CD1c-positive myeloid dendritic cell (primary cell): ENCODE data around the gene DAZAP1.

Experiments used
- DNase-seq: peaks from one replicate; pipeline ENCODE4 v3.0.0-alpha.2; 2016; ENCODE audit errors: extremely low spot score

DAZAP1 gene

DNA sequence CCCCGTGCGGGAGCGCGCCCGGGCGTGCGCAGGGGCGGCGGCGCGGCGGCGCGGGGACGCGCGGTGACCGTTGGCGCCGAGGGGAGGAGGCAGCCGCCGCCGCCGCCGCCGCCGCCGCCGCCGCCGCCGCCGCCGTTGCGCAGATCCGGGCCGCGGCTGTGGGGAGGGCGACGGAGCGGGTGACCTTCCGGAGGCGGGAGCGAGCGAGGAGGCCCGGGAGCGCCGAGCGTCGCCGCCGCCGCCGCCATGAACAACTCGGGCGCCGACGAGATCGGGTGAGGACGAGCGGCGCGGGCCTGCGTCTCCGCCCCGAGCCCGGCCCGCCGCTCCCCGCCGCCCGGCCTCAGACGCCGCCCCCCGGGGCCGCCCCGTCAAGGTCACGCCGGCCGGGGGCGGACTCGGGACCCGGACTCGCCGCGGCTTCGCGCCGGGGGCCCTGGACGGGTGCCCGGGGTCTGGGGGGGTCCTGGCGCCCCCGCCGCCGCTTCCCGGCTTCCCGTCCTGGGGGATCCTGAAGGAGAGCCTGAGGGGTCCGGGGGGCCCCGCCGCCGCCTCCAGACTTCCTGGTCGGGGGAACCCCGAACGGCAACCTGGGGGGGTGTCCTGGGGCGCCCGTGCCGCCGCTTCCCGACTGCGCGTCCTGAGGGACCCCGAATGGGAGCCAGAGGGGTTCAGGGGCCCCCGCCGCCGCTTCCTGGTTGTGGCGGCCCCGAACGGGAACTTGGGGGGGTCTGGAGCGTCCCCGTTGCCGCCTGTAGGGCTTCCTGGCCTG, at the start of gene DAZAP1:
TSS of gene DAZAP1 (plus strand) at position 59 of the 772 bp plus-strand sequence. CDS start at position 247, 188 bp downstream.
- DNase-seq: peak; percentile 35

DNA sequence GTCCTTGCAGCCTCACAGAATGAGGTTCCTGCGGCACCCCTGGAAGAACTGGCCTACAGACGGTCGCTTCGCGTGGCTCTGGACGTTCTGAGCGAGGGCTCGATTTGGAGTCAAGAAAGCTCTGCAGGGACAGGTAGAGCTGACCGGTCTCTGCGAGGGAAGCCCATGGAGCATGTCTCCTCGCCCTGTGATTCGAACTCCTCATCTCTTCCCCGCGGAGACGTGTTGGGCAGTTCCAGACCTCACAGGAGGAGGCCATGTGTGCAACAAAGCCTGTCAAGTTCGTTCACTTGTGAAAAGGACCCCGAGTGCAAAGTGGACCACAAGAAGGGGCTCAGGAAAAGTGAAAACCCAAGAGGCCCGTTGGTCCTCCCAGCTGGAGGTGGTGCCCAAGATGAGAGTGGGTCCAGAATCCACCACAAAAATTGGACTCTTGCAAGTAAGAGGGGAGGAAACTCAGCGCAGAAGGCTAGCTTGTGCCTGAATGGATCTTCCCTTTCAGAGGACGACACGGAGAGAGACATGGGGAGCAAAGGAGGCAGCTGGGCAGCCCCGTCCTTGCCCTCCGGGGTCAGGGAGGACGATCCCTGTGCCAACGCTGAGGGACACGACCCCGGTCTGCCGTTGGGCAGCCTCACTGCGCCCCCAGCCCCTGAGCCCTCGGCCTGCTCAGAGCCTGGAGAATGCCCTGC, 47.1 kb upstream of the DAZAP1 start:
- DNase-seq: no peak

- peak; percentile 68 for DNase-seq
Measured at GRCh38 chr19:1360818-1361461, 46.4 kb upstream of the DAZAP1 start.

- DNase-seq: peak; percentile 12
Measured at GRCh38 chr19:1361601-1362386, 45.6 kb upstream of the DAZAP1 start.

- DNase-seq: no peak
Measured at GRCh38 chr19:1362387-1363257, 44.8 kb upstream of the DAZAP1 start.

GRCh38 chr19:1363599-1363998, 43.8 kb upstream of the DAZAP1 start:
- DNase-seq: peak; percentile 17

DNA sequence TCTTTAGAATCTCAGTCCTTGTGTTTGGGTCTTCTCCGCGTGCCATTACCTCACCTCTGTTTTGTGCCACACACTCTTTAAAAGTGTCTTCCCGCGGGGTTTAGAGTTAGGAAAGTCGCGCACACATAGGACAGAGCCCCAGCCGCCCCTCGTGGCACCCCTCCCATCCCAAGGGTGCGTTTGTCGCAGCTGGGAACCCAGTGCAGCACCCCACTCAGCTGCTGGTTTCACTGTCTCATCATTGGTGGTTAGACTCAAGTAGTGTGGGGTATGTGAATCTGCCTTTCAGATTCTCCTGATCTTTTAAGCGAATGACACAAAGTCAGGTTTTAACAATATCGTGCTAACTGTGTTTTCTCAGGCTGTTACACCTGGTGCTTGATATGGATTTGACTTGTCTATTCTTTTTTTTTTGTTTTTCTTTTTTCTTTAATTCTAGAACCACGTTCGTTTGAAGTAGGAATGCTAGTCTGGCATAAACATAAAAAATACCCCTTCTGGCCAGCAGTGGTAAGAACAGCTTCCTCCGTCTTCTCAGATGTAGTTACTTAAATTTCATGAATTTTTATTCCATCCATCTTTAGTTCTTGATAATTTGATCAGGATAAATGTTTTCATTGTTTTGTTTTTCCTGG, 43.2 kb upstream of the DAZAP1 start:
- DNase-seq: no peak

DNA sequence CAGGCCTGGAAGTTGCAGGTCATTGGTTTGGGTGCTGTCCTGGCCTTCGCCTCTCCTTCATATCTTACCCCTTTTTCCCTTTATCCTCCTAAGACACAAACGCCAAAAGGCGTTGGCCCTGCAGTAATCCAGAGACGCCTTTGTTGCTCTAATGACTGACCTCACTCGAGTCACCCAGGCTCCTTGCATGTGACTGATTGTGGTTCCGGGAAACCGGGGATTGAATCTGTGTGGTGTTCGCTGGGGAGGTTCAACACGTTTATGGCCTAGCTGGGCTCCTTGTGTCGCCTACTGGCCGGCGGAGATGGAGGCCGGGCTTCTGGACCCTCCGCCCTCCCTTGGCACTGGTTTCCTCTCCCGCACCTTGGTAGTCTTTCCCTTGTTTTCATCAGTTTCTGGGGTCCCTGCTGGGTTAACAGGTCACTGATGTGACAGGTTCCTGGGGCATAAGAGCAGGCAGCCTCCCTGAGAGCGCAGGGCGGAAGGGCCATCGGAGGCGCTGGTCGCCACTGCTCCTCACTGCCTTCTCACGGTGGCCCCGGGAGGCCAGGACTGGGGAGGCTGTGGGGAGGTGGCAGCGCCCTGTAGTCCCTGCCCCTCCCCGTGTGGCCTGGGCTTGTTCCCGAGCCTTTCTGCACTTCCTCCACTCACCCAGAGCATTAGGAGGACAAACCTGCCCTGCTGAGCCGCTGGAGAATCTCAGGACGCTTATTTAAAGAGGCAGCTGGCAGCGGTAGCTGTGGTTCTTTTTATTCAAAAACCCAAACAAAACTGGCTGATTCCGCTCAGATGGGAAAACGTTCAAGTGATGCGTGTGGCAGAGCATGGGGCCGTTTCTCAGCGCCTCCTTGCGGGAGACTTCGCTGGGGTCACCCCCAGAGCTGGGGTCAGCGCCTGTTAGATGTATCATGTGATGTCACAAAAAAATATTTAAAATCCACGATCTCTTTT, 41.8 kb upstream of the DAZAP1 start:
- DNase-seq: no peak

DNA sequence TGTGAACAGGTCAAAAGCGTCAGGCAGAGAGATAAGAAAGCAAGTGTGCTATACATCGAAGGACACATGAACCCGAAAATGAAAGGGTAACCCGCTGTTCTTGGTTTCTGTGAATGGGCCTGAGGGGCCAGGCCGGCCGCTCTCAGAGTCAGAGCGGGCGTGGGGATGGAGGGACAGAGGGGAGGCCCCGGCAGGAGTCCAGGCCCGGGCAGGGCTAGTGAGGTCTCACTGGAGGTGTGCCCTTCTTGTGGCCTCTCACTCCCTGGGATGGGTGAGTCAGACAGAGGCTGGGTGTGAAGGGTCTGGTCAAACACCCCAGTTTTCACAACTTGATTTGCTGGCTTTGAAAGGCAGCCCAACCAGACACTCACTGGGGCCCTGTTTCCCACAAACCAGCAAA, 41.1 kb upstream of the DAZAP1 start:
- DNase-seq: no peak

DNA sequence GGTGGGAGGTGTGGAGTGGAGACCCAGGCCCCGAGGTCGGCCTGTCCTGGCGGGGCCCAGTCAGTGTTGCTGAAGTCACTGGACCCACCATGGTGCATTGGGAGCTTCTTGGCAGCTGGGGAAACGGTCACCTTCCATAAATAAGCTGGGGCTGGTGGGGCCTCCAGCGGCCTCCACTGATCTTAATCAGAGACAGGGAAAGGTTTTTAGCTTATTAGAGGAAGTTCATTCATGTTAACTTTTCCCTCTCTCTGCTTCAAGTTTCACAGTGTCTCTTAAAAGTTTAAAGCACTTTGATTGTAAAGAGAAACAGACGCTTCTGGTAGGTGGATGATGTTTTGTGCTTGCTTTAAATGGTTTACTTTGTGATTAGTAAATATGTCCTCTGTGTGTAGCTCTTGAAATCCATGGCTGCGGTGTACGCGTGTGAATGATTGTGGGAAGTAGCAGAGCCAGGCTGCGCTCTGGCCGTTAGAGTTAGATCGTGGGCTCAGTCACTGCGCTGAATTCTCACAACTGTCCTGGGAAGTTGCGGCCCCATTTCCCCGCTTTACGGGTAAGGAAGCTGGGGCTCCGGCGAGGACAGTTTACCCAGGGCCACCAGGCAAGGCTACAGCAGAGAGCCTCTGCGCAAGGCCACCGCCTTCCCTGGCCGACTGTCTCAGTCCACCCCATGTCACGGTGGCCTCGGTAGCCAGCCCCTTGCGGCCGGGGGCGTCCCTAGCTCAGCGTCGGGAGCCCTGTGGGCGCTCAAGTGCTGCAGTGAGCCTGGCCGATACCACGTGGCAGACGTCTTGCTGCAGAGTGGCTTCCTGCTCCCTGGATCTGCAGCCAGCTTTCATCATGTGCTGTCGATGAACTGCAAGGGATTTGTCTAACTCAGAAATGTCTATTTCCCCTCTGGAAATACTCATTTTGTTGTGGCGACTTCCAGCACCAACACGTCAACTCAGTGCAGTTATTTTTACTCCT, 40.2 kb upstream of the DAZAP1 start:
- DNase-seq: peak; percentile 50

DNA sequence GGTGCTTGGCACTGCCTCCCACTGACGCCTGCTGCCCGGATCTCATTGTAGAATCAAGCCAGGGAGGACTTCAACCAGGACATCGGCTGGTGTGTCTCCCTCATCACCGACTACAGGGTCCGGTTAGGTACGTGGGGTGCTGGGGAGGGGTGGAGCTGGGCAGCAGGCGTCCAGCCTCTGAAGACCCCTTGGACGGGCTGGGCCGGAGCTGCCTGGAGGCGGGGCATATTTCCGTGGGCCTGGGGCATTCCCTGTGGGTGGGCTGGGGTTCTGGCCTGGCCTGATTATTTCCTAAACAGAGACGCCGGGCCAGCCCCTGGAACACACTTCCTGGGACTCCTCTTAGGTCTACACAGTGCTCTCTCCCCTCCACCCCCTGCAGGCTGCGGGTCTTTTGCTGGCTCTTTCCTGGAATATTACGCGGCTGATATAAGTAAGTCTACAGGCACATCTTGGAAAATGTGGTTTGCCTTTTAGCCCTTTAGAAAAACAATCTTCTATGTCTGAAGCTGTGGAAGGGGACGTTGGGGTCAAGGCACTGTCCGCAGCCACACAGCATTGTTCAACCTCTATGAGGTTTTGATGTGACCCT, 38.1 kb upstream of the DAZAP1 start:
- no peak for DNase-seq

- no peak for DNase-seq
Measured at GRCh38 chr19:1370579-1371361, 36.6 kb upstream of the DAZAP1 start.

GRCh38 chr19:1373042-1373533, 34.3 kb upstream of the DAZAP1 start:
- DNase-seq: no peak

GRCh38 chr19:1373534-1374249, 33.7 kb upstream of the DAZAP1 start:
- no peak for DNase-seq

- DNase-seq: no peak
Measured at GRCh38 chr19:1374250-1374577, 33.2 kb upstream of the DAZAP1 start.

GRCh38 chr19:1376415-1376805, 31.0 kb upstream of the DAZAP1 start:
- no peak for DNase-seq
